Neuronal stem cell (in vitro differentiated cells): ENCODE results near the gene DSCAM.

Source experiments
- DNase-seq: peaks from one replicate; pipeline ENCODE4 v3.0.0-alpha.2; 2013; ENCODE audit warnings: low spot score
- H2AFZ ChIP-seq: one replicate; pipeline ENCODE4 v1.6.1; 2013; ENCODE audit warnings: mild to moderate bottlenecking, low read length, inconsistent platforms
- H2AK5ac ChIP-seq: 2 replicates; pipeline ENCODE4 v1.6.1; 2013; ENCODE audit warnings: low read depth, mild to moderate bottlenecking, inconsistent platforms, low read length, moderate library complexity, mixed read lengths
- H2BK120ac ChIP-seq: 2 replicates; pipeline ENCODE4 v1.6.1; 2013; ENCODE audit warnings: low read depth, mild to moderate bottlenecking, inconsistent platforms, low read length, moderate library complexity, mixed read lengths
- H2BK12ac ChIP-seq: one replicate; pipeline ENCODE4 v1.6.1; 2013; ENCODE audit warnings: low read length, inconsistent platforms
- H2BK15ac ChIP-seq: 2 replicates; pipeline ENCODE4 v1.6.1; 2013; ENCODE audit warnings: mild to moderate bottlenecking, low read length, inconsistent platforms, mixed read lengths
- H2BK5ac ChIP-seq: one replicate; pipeline ENCODE4 v1.6.1; 2013; ENCODE audit warnings: inconsistent platforms, mild to moderate bottlenecking, low read length, moderate library complexity
- H3K14ac ChIP-seq: one replicate; pipeline ENCODE4 v1.6.1; 2013; ENCODE audit warnings: low read length, inconsistent platforms
- H3K18ac ChIP-seq: 2 replicates; pipeline ENCODE4 v1.6.1; 2013; ENCODE audit warnings: low read length, inconsistent platforms
- H3K23ac ChIP-seq: 2 replicates; pipeline ENCODE4 v1.6.1; 2013; ENCODE audit warnings: low read depth, mild to moderate bottlenecking, mixed read lengths, low read length, inconsistent platforms; ENCODE audit not compliant: poor library complexity
- H3K27ac ChIP-seq: replicated peaks from 3 replicates; pipeline ENCODE4 v1.5.1; 2013; ENCODE audit warnings: low read length, inconsistent platforms
- H3K27me3 ChIP-seq, 3 experiments: 2 replicates each; pipeline ENCODE4 v1.6.1; 2013; ENCODE audit warnings: low read length in 3 of 3, mild to moderate bottlenecking in 2 of 3, inconsistent platforms in 1 of 3, low read depth in 1 of 3, mixed read lengths in 1 of 3, moderate library complexity in 1 of 3; ENCODE audit not compliant: control insufficient read depth in 3 of 3, insufficient read depth in 3 of 3
- H3K36me3 ChIP-seq, 2 donors: replicated peaks in 1 of 2; 2 replicates each; pipeline ENCODE4 v1.6.1; 2013; ENCODE audit warnings: low read length in 2 of 2; ENCODE audit not compliant: control insufficient read depth in 2 of 2, insufficient read depth in 2 of 2
- H3K4ac ChIP-seq: 2 replicates; pipeline ENCODE4 v1.6.1; 2013; ENCODE audit warnings: inconsistent platforms, mild to moderate bottlenecking, low read length, moderate library complexity
- H3K4me1 ChIP-seq, 2 donors: 1 replicate in 1 of 2; 2 replicates in 1 of 2; pipeline ENCODE4 v1.6.1; 2013; ENCODE audit warnings: low read length in 2 of 2, low read depth in 1 of 2; ENCODE audit not compliant: control insufficient read depth in 2 of 2, insufficient read depth in 1 of 2
- H3K4me2 ChIP-seq: one replicate; pipeline ENCODE4 v1.6.1; 2013; ENCODE audit warnings: mild to moderate bottlenecking, low read length, inconsistent platforms; ENCODE audit not compliant: insufficient read depth, poor library complexity, severe bottlenecking
- H3K4me3 ChIP-seq, 2 donors: 2 replicates each; pipeline ENCODE4 v1.5.1; 2013; ENCODE audit warnings: low read length in 2 of 2, mild to moderate bottlenecking in 2 of 2, inconsistent platforms in 1 of 2, moderate library complexity in 1 of 2
- H3K79me1 ChIP-seq: one replicate; pipeline ENCODE4 v1.6.1; 2013; ENCODE audit warnings: low read depth, mild to moderate bottlenecking, inconsistent platforms, low read length, moderate library complexity
- H3K9ac ChIP-seq: one replicate; pipeline ENCODE4 v1.6.1; 2013; ENCODE audit warnings: mild to moderate bottlenecking, low read depth, low read length, inconsistent platforms; ENCODE audit not compliant: poor library complexity
- H3K9me3 ChIP-seq, 2 donors: replicated peaks in 1 of 2; 2 replicates each; pipeline versions ENCODE3 to v1.6.1; 2013; ENCODE audit warnings: low read length in 2 of 2, mild to moderate bottlenecking in 2 of 2, inconsistent platforms in 1 of 2, low read depth in 1 of 2, mixed read lengths in 1 of 2, moderate library complexity in 1 of 2; ENCODE audit not compliant: control insufficient read depth in 2 of 2, insufficient read depth in 1 of 2
- H4K8ac ChIP-seq: one replicate; pipeline ENCODE4 v1.6.1; 2013; ENCODE audit warnings: low read depth, mild to moderate bottlenecking, inconsistent platforms, low read length, moderate library complexity
- H4K91ac ChIP-seq: one replicate; pipeline ENCODE4 v1.6.1; 2013; ENCODE audit warnings: low read length, low read depth, mild to moderate bottlenecking, inconsistent platforms; ENCODE audit not compliant: poor library complexity
- WGBS, 2 donors: extraction: QIAGEN DNeasy Blood & Tissue Kit; methylation state at CpG; one replicate each; pipeline ENCODE4 v1.1.7; 2013; ENCODE audit warnings: missing lambda C conversion rate in 2 of 2, mixed read lengths in 1 of 2; ENCODE audit not compliant: insufficient read length in 2 of 2, insufficient replicate concordance in 1 of 2; ENCODE audit errors: extremely low coverage in 2 of 2; 5-methylcytosine and 5-hydroxymethylcytosine counted together

DSCAM gene

GRCh38 chr21:40472013-40472412, 374.9 kb downstream of the DSCAM start:
- no peak overlapping the region for H2BK12ac ChIP-seq
- H2BK15ac ChIP-seq = no peak overlapping the region
- no peaks in the 10 kb centered on the region for H3K27me3 ChIP-seq
- no peak overlapping the region for H3K14ac ChIP-seq
- no peak overlapping the region for H2AFZ ChIP-seq
- no peak overlapping the region for H4K91ac ChIP-seq
- no peak for DNase-seq
- H4K8ac ChIP-seq = no peak overlapping the region
- no peak overlapping the region for H3K18ac ChIP-seq
- no peaks in the 10 kb centered on the region for H3K36me3 ChIP-seq
- H3K79me1 ChIP-seq = no peaks in the 10 kb centered on the region
- H2BK120ac ChIP-seq = no peak overlapping the region
- no peak overlapping the region for H3K27ac ChIP-seq
- no peaks in the 10 kb centered on the region for H3K4me1 ChIP-seq
- H3K9me3 ChIP-seq = no peaks in the 10 kb centered on the region
- H2AK5ac ChIP-seq = no peak overlapping the region
- H2BK5ac ChIP-seq = no peak overlapping the region
- no peak overlapping the region for H3K4me2 ChIP-seq
- H3K23ac ChIP-seq = no peak overlapping the region
- no peak overlapping the region for H3K9ac ChIP-seq
- H3K4me3 ChIP-seq = no peak overlapping the region
- WGBS, 2 donors = no CpG with 5 or more reads among the region's 4 CpGs
- no peak overlapping the region for H3K4ac ChIP-seq

GRCh38 chr21:40471103-40471502, 375.9 kb downstream of the DSCAM start:
- H3K9ac ChIP-seq = no peak overlapping the region
- H3K4me1 ChIP-seq = no peaks in the 10 kb centered on the region
- no CpG with 5 or more reads among the region's 2 CpGs for WGBS, 2 donors
- H2AK5ac ChIP-seq = no peak overlapping the region
- no peak overlapping the region for H2BK12ac ChIP-seq
- no peak overlapping the region for H3K4me2 ChIP-seq
- no peak overlapping the region for H4K91ac ChIP-seq
- H3K4ac ChIP-seq = no peak overlapping the region
- H3K36me3 ChIP-seq = no peaks in the 10 kb centered on the region
- H3K23ac ChIP-seq = no peak overlapping the region
- H3K27ac ChIP-seq = no peak overlapping the region
- H3K79me1 ChIP-seq = no peaks in the 10 kb centered on the region
- no peak for DNase-seq
- H3K14ac ChIP-seq = no peak overlapping the region
- no peak overlapping the region for H3K18ac ChIP-seq
- no peak overlapping the region for H2BK5ac ChIP-seq
- H3K27me3 ChIP-seq = no peaks in the 10 kb centered on the region
- no peak overlapping the region for H2BK120ac ChIP-seq
- H3K4me3 ChIP-seq = no peak overlapping the region
- no peak overlapping the region for H2AFZ ChIP-seq
- no peak overlapping the region for H4K8ac ChIP-seq
- H2BK15ac ChIP-seq = no peak overlapping the region
- no peaks in the 10 kb centered on the region for H3K9me3 ChIP-seq

DNA sequence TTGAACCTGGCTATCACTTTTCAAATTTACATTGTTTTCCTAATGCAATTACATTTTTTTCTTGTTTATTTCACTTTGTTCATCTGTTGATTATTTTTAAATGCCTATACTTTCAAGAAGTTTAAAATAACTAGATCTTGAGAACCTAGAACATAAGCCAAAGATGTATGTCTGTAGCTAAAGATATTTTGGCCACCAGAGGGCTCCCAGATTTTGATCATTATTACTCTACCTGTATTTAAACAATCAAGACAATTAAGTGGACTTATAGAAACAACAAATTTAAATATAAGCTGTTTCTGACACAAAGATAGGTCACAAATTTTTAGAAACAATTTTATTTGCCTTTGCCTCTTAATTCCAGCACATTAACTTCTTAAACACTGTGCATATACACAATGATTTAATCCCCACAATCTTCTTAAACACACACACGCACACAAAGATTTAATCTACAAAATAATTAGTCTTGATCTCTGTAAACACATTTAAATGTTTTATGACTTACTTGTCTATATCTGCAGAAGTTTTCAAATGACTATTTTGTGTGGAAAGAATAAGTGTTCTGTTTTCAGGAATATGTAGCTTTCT, 380.0 kb downstream of the DSCAM start:
- no peak overlapping the region for H3K23ac ChIP-seq
- 100% methylated on average over 1 of the region's 1 CpG; no CpG with 5 or more reads in 1 of the 2 donors for WGBS, 2 donors
- H3K36me3 ChIP-seq = no peaks in the 10 kb centered on the region
- no peak overlapping the region for H2BK15ac ChIP-seq
- H2BK120ac ChIP-seq = no peak overlapping the region
- H3K27me3 ChIP-seq = no peaks in the 10 kb centered on the region
- no peak overlapping the region for H3K4me3 ChIP-seq
- H3K9ac ChIP-seq = no peak overlapping the region
- no peaks in the 10 kb centered on the region for H3K9me3 ChIP-seq
- no peaks in the 10 kb centered on the region for H3K4me1 ChIP-seq
- no peak overlapping the region for H2AFZ ChIP-seq
- no peak overlapping the region for H2BK12ac ChIP-seq
- H4K8ac ChIP-seq = no peak overlapping the region
- H2AK5ac ChIP-seq = no peak overlapping the region
- DNase-seq = peak; percentile 2
- no peak overlapping the region for H3K4ac ChIP-seq
- H3K14ac ChIP-seq = no peak overlapping the region
- no peak overlapping the region for H3K27ac ChIP-seq
- no peak overlapping the region for H3K18ac ChIP-seq
- H2BK5ac ChIP-seq = no peak overlapping the region
- H3K79me1 ChIP-seq = no peaks in the 10 kb centered on the region
- H3K4me2 ChIP-seq = no peak overlapping the region
- no peak overlapping the region for H4K91ac ChIP-seq

DNA sequence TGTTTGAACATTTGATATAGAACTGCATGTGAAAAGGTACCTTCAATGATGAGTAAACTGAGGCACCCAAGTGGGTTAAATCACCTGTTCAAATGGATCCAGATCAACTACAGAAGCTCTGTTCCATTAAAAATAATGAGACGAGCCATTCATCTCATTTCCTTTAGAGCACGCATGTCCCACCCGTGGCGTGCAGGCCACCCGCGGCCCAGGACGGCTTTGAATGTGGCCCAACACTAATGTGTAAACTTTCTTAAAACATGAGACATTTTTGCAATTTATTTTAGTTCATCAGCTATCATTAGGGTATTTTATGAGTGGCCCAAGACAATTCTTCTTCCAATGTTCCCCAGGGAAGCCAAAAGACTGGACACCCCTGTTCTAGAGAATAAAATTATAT, 381.6 kb downstream of the DSCAM start:
- Histone ChIP-seq H2BK5ac (no peak overlapping the region), H3K23ac (no peak overlapping the region), H2BK120ac (no peak overlapping the region), H2AK5ac (no peak overlapping the region), H3K4me1 (no peaks in the 10 kb centered on the region), H3K14ac (no peak overlapping the region), H4K8ac (no peak overlapping the region), H3K9me3 (no peaks in the 10 kb centered on the region), H3K9ac (no peak overlapping the region), H3K27ac (no peak overlapping the region), H3K36me3 (no peaks in the 10 kb centered on the region), H2BK12ac (no peak overlapping the region), H3K4ac (no peak overlapping the region), H4K91ac (no peak overlapping the region), H2BK15ac (no peak overlapping the region), H3K4me2 (no peak overlapping the region), H3K4me3 (no peak overlapping the region), H3K27me3 (no peaks in the 10 kb centered on the region), H3K18ac (no peak overlapping the region), H3K79me1 (no peaks in the 10 kb centered on the region), H2AFZ (no peak overlapping the region)
- DNase-seq = no peak
- WGBS, 2 donors = no CpG with 5 or more reads among the region's 7 CpGs
